Measurements from ENCODE around the gene TECRL.

DNA sequence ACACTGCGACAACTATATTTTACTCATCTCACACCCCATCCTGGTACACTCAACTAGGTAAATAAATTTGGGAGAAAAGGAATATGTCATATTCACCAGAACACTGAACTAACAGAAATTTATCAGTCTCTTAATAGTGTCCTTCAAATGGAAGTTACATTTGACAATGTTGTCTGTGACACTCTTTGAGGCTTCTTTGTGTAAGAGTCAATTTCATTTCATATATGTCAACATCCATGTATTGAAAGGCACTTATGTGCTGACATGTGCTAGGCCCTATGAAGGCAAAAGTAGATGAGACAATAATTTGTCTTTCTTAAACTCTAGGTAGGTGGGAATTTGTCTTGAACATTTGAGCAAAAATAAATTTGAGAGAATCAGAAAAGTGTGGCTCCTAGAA, 82.0 kb downstream of the TECRL start:
- TF ChIP-seq, protein P1, sequence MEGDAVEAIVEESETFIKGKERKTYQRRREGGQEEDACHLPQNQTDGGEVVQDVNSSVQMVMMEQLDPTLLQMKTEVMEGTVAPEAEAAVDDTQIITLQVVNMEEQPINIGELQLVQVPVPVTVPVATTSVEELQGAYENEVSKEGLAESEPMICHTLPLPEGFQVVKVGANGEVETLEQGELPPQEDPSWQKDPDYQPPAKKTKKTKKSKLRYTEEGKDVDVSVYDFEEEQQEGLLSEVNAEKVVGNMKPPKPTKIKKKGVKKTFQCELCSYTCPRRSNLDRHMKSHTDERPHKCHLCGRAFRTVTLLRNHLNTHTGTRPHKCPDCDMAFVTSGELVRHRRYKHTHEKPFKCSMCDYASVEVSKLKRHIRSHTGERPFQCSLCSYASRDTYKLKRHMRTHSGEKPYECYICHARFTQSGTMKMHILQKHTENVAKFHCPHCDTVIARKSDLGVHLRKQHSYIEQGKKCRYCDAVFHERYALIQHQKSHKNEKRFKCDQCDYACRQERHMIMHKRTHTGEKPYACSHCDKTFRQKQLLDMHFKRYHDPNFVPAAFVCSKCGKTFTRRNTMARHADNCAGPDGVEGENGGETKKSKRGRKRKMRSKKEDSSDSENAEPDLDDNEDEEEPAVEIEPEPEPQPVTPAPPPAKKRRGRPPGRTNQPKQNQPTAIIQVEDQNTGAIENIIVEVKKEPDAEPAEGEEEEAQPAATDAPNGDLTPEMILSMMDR (IDR thresholded peaks at IDR 0.05; ENCODE audit: poor library complexity), result no peak
- no peak for TF ChIP-seq EZH2phosphoT487 (IDR thresholded peaks at IDR 0.05; ENCODE audit: low read depth, severe bottlenecking, unreplicated experiment)

Data from hepatocyte (in vitro differentiated cells).